Gastroesophageal sphincter (tissue), 4 donors: ENCODE results near the gene CRTC3. TPM values are rescaled to one million over a fixed set of nuclear protein-coding genes. Genes with fewer than 3 reads are reported as not detected.

Experiments used
- ATAC-seq: fragments of 150-250 bp; one replicate; pipeline ENCODE4 v1.9.1; 2016; ENCODE audit warnings: mild to moderate bottlenecking, moderate library complexity
- H3K27ac ChIP-seq, 4 donors: fragments of 200-600 bp; sonication (generic) in 3 of 4; 1 replicate in 3 of 4; 2 replicates in 1 of 4; pipeline ENCODE4 v1.5.1; 2016 to 2019
- H3K27me3 ChIP-seq: fragments of 200-600 bp; sonication (generic); one replicate; pipeline ENCODE4 v1.5.1; 2019
- H3K36me3 ChIP-seq, 2 donors: fragments of 200-600 bp; sonication (generic); one replicate each; pipeline ENCODE4 v1.5.1; 2019; ENCODE audit warnings: control low read depth in 1 of 2
- H3K4me1 ChIP-seq, 3 donors: fragments of 200-600 bp; sonication (generic); 1 replicate in 2 of 3; 2 replicates in 1 of 3; pipeline ENCODE4 v1.5.1; 2016 to 2019; ENCODE audit warnings: control low read depth in 2 of 3
- H3K4me3 ChIP-seq, 2 donors: fragments of 200-600 bp; sonication (generic); one replicate each; pipeline ENCODE4 v1.5.1; 2019; ENCODE audit warnings: mild to moderate bottlenecking in 1 of 2, moderate library complexity in 1 of 2
- H3K9me3 ChIP-seq, 3 donors: fragments of 200-600 bp; sonication (generic); one replicate each; pipeline ENCODE4 v1.5.1; 2017 to 2019; ENCODE audit warnings: control low read depth in 2 of 3
- CTCF ChIP-seq, 4 experiments: fragments of 200-600 bp in 2 of 4; fragments of 450-650 bp in 2 of 4; sonication (generic) in 1 of 4; IDR thresholded peaks; one replicate each; pipeline ENCODE4 v1.5.1; 2017 to 2019; ENCODE audit warnings: antibody characterized with exemption in 4 of 4, mild to moderate bottlenecking in 2 of 4, moderate library complexity in 2 of 4
- EP300 ChIP-seq: sonication (generic); formaldehyde crosslinking; IDR thresholded peaks from one replicate; pipeline ENCODE4 v1.6.1; 2017; ENCODE audit warnings: antibody characterized with exemption, mild to moderate bottlenecking
- POLR2A ChIP-seq, 2 donors: fragments of 450-650 bp; IDR thresholded peaks; one replicate each; pipeline ENCODE4 v1.6.1; 2017; ENCODE audit warnings: antibody characterized with exemption in 2 of 2, mild to moderate bottlenecking in 2 of 2, moderate library complexity in 1 of 2
- POLR2AphosphoS5 ChIP-seq: sonication (generic); formaldehyde crosslinking; IDR thresholded peaks from one replicate; pipeline ENCODE4 v1.6.1; 2017; ENCODE audit warnings: antibody characterized with exemption
- WGBS, 2 donors: methylation state at CpG; one replicate each; pipeline ENCODE4 v1.1.5; 2018; ENCODE audit warnings: low coverage in 1 of 2; 5-methylcytosine and 5-hydroxymethylcytosine counted together
- total RNA-seq, 4 donors: library from RNA; depleted of rRNA; stranded (reverse); fragments of >200 nt; gene quantifications; one replicate each; pipeline ENCODE4 v1.1.0, GENCODE V29; 2016

CRTC3 gene
- total RNA-seq, 4 donors from 2014 or later = 44.5 to 68.6 (median 65.6) TPM

- no peak for TF ChIP-seq EP300
- TF ChIP-seq POLR2AphosphoS5 = no peak
- Histone ChIP-seq H3K27me3 (no peaks in the 10 kb centered on the region), H3K4me1 (peaks cover 5 to 71% (median 19%) of the 10 kb centered on the region in 3 donors), H3K4me3 (no peak overlapping the region), H3K27ac (peak overlapping the region; percentile 30 to 75 (median 66)), H3K9me3 (no peaks in the 10 kb centered on the region), H3K36me3 (peaks cover 0 to 29% of the 10 kb centered on the region in 2 donors)
- no peak for ATAC-seq
- 80 to 88% methylated on average over 4 to 8 of the region's 10 CpGs for WGBS, 2 donors
Observed at GRCh38 chr15:90598679-90599078, 69.0 kb downstream of the CRTC3 start.

- Histone ChIP-seq H3K27me3 (no peaks in the 10 kb centered on the region), H3K36me3 (peaks cover 0 to 29% of the 10 kb centered on the region in 2 donors), H3K27ac (peak overlapping the region in 3 of 4 donors; percentile 30 to 75 (median 57)), H3K9me3 (no peaks in the 10 kb centered on the region), H3K4me3 (no peak overlapping the region), H3K4me1 (peaks cover 5 to 67% (median 19%) of the 10 kb centered on the region in 3 donors)
- TF ChIP-seq CTCF (IDR thresholded peaks at IDR 0.05) (no peak), POLR2A (IDR thresholded peaks at IDR 0.05) (no peak), POLR2AphosphoS5 (no peak), EP300 (no peak)
- ATAC-seq = no peak
- 43 to 48% methylated on average over 3 to 4 of the region's 4 CpGs for WGBS, 2 donors
Observed at GRCh38 chr15:90599116-90599515, 69.4 kb downstream of the CRTC3 start.

- Histone ChIP-seq H3K27ac (peak overlapping the region in 2 of 4 donors; percentile 57 to 75), H3K9me3 (no peaks in the 10 kb centered on the region), H3K4me3 (no peak overlapping the region), H3K4me1 (peaks cover 5 to 62% (median 17%) of the 10 kb centered on the region in 3 donors), H3K27me3 (no peaks in the 10 kb centered on the region), H3K36me3 (peaks cover 0 to 34% of the 10 kb centered on the region in 2 donors)
- TF ChIP-seq POLR2AphosphoS5 (no peak), EP300 (no peak), CTCF (IDR thresholded peaks at IDR 0.05) (no peak), POLR2A (IDR thresholded peaks at IDR 0.05) (no peak)
- WGBS, 2 donors = 71 to 93% methylated on average over 6 of the region's 6 CpGs
- ATAC-seq = no peak
Observed at GRCh38 chr15:90599644-90600043, 69.9 kb downstream of the CRTC3 start.

- Histone ChIP-seq H3K27me3 (no peaks in the 10 kb centered on the region), H3K4me3 (no peak overlapping the region), H3K4me1 (peaks cover 3 to 49% (median 12%) of the 10 kb centered on the region in 3 donors), H3K9me3 (no peaks in the 10 kb centered on the region), H3K36me3 (peaks cover 0 to 47% of the 10 kb centered on the region in 2 donors), H3K27ac (no peak overlapping the region)
- no peak for TF ChIP-seq POLR2AphosphoS5
- no peak for TF ChIP-seq POLR2A (IDR thresholded peaks at IDR 0.05)
- no peak for TF ChIP-seq CTCF (IDR thresholded peaks at IDR 0.05)
- no peak for TF ChIP-seq EP300
- WGBS, 2 donors = 75 to 90% methylated on average over 5 to 7 of the region's 7 CpGs
- ATAC-seq = no peak
Observed at GRCh38 chr15:90600954-90601353, 71.2 kb downstream of the CRTC3 start.

- peaks cover 0 to 73% of the 10 kb centered on the region in 2 donors for H3K36me3 ChIP-seq
- no peaks in the 10 kb centered on the region for H3K27me3 ChIP-seq
- peaks cover 0 to 37% (median 0%) of the 10 kb centered on the region in 3 donors for H3K4me1 ChIP-seq
- H3K9me3 ChIP-seq = no peaks in the 10 kb centered on the region
- H3K4me3 ChIP-seq = no peak overlapping the region
- no peak overlapping the region for H3K27ac ChIP-seq
- ATAC-seq = no peak
- TF ChIP-seq EP300 = no peak
- TF ChIP-seq POLR2AphosphoS5 = no peak
- peak in 2 of 4 experiments; percentile 8 to 37 for TF ChIP-seq CTCF (IDR thresholded peaks at IDR 0.05)
- TF ChIP-seq POLR2A (IDR thresholded peaks at IDR 0.05) = no peak
- 80 to 87% methylated on average over 3 of the region's 4 CpGs for WGBS, 2 donors
Observed at GRCh38 chr15:90603893-90604292, 74.2 kb downstream of the CRTC3 start.
